Lower leg skin (tissue), 4 donors: Measurements from ENCODE around the gene MAPK14. TPM values are rescaled to one million over a fixed set of nuclear protein-coding genes. Genes with fewer than 3 reads are reported as not detected.

Experiments
- DNase-seq, 2 donors: peaks; one replicate each; pipeline ENCODE4 v3.0.0-alpha.2; 2019; ENCODE audit warnings: low spot score in 2 of 2
- H3K4me3 ChIP-seq: fragments of 200-600 bp; sonication (generic); 2 replicates; pipeline ENCODE4 v1.5.1; 2017; ENCODE audit warnings: mild to moderate bottlenecking, low read depth; ENCODE audit not compliant: poor library complexity, severe bottlenecking
- POLR2A ChIP-seq, 2 donors: fragments of 450-650 bp; IDR thresholded peaks; one replicate each; pipeline ENCODE4 v1.6.1; 2016 to 2017; ENCODE audit warnings: antibody characterized with exemption in 2 of 2, mild to moderate bottlenecking in 1 of 2, moderate library complexity in 1 of 2
- WGBS, 2 donors: methylation state at CpG; one replicate each; pipeline ENCODE4 v1.1.5; 2018; 5-methylcytosine and 5-hydroxymethylcytosine counted together
- intact Hi-C: fragments of 100-400 bp; cut with DNase I; formaldehyde crosslinking; loops from one replicate; pipeline ENCODE4 v1.15.0; 2023; ENCODE audit warnings: low total_unique reads
- total RNA-seq, 4 donors: library from RNA; depleted of rRNA; stranded (reverse); fragments of >200 nt; gene quantifications; one replicate each; pipeline ENCODE4 v1.1.0, GENCODE V29; 2016
- TF ChIP-seq, protein P1 (sequence below), 3 donors: fragments of 450-650 bp; IDR thresholded peaks; one replicate each; pipeline ENCODE4 v1.5.1; 2016; ENCODE audit warnings: antibody characterized with exemption in 3 of 3, mild to moderate bottlenecking in 3 of 3, moderate library complexity in 2 of 3

The MAPK14 gene
- total RNA-seq, 4 donors from 2014 or later: 63.0 to 153 (median 77.7) TPM

DNA sequence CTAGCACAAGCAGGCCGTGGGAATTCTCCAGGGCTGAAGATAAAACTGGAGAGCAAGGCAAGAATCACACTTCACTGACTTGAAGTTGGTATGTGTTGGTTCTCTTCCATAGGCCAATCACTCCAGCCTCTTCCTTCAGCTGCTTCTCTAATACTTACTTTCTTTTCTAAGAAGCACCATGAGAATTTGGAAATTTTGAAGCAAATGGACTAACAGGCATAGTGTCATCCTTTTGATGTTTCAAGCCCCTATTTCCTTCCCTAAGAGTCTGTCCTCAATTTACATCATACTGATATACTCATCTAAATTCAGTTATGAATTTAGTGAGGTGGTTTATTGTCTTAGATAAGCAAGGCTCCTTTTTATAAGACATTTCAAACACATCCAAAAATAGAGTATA, 27.2 kb upstream of the MAPK14 start:
- intact Hi-C loops: no loop called here
- TF ChIP-seq, protein P1, sequence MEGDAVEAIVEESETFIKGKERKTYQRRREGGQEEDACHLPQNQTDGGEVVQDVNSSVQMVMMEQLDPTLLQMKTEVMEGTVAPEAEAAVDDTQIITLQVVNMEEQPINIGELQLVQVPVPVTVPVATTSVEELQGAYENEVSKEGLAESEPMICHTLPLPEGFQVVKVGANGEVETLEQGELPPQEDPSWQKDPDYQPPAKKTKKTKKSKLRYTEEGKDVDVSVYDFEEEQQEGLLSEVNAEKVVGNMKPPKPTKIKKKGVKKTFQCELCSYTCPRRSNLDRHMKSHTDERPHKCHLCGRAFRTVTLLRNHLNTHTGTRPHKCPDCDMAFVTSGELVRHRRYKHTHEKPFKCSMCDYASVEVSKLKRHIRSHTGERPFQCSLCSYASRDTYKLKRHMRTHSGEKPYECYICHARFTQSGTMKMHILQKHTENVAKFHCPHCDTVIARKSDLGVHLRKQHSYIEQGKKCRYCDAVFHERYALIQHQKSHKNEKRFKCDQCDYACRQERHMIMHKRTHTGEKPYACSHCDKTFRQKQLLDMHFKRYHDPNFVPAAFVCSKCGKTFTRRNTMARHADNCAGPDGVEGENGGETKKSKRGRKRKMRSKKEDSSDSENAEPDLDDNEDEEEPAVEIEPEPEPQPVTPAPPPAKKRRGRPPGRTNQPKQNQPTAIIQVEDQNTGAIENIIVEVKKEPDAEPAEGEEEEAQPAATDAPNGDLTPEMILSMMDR (IDR thresholded peaks at IDR 0.05): no peak
- TF ChIP-seq POLR2A (IDR thresholded peaks at IDR 0.05): no peak
- H3K4me3 ChIP-seq: no peak overlapping the region
- no peak for DNase-seq
- 77 to 89% methylated on average over 1 of the region's 1 CpG for WGBS, 2 donors

DNA sequence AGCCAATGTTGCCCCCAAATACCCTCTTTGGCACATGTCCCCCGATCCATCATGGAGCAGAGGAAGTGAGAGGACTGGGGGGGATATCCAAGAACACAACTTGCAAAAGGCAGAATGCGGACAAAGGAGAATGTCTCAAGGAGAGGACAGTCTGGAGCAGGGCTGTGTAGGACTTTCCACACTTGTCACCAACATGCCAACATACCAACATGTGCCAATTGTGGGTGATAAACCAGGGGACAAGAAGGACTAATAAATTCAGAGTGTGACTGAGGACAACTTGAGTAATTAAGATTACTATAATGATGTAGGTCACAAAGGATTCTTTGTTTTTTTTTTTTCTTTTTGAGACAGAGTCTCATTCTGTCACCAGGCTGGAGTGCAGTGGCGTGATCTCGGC, 11.9 kb upstream of the MAPK14 start:
- intact Hi-C loops: no loop called here
- no peak for DNase-seq
- WGBS, 2 donors: 83 to 89% methylated on average over 4 of the region's 4 CpGs
- TF ChIP-seq POLR2A (IDR thresholded peaks at IDR 0.05): no peak
- TF ChIP-seq, protein P1 (IDR thresholded peaks at IDR 0.05): no peak
- H3K4me3 ChIP-seq: no peak overlapping the region

DNA sequence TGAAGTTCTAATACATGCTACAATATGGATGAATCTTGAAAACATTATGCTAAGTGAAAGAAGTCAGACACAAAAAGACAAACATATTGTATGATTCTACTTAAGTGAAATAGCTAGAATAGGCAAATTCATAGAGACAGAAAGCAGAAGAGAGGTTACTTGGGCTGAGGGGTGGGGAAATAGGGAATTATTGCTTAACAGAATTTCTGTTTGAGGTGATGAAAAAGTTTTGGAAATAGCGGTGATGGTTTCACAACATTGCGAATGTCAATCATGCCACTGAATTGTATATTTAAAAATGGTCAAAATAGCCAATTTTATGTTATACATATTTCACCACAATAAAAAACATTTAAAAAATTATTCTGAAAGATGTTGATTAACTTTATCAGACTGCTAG, 9.3 kb upstream of the MAPK14 start:
- no peak for TF ChIP-seq POLR2A (IDR thresholded peaks at IDR 0.05)
- TF ChIP-seq, protein P1 (IDR thresholded peaks at IDR 0.05): no peak
- no peak overlapping the region for H3K4me3 ChIP-seq
- no peak for DNase-seq
- intact Hi-C loops: no loop called here
- WGBS, 2 donors: 84 to 87% methylated on average over 2 of the region's 2 CpGs

DNA sequence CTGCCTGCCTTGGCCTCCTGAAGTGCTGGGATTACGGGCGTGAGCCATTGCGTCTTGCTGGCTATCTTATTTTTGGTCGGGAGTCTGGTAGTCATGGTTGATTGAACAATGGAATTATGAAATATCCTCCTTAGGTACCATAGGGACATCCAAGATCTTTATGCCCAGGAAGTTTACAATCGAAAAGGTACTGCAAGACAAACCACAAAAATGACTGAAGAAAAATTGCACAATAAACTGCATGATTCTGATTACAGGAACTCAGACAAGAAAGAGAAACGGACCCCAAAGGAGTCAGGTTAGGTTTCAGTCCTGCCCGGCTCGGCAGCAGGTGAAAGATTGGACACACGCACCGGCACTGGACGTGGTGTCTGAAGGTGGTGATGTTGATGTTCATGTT, 8.4 kb upstream of the MAPK14 start:
- TF ChIP-seq, protein P1 (IDR thresholded peaks at IDR 0.05): no peak
- TF ChIP-seq POLR2A (IDR thresholded peaks at IDR 0.05): no peak
- intact Hi-C loops: no loop called here
- WGBS, 2 donors: 87 to 93% methylated on average over 11 of the region's 11 CpGs
- DNase-seq: no peak
- no peak overlapping the region for H3K4me3 ChIP-seq

DNA sequence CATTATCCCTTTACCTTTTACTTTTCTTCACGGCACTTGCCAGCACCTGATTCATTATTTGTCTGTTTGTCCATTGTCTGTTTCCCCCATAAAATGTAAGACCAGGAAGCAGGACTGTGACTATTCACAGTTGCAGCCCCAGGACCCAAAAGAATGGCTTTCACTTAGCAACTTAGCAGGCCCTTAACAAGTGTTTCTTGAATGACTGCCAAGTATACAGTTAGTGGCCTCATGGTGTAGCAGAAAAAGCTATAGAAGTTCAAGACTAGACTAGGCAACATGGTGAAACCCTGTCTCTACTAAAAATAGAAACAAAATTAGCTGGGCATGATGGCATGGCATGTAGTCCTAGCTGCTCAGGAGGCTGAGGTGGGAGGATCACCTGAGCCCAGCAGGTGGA, 7.5 kb upstream of the MAPK14 start:
- 0 to 33% methylated on average over 1 of the region's 1 CpG for WGBS, 2 donors
- intact Hi-C loops: no loop called here

More for the DNA sequence above, 7.5 kb upstream of the MAPK14 start:
- no peak for DNase-seq
- H3K4me3 ChIP-seq: no peak overlapping the region
- TF ChIP-seq, protein P1 (IDR thresholded peaks at IDR 0.05): no peak
- no peak for TF ChIP-seq POLR2A (IDR thresholded peaks at IDR 0.05)
